K562 (cell line): ENCODE data around the gene VCY1B. TPM values are rescaled to one million over a fixed set of nuclear protein-coding genes. Genes with fewer than 3 reads are reported as not detected.

Experiments used
- ATAC-seq: fragments of 200-7000 bp; cut with Tn5 transposase; 3 replicates; pipeline ENCODE4 v1.9.1; 2020; ENCODE audit warnings: moderate library complexity
- BruUV-seq: library from RNA; stranded (reverse); fragments of 400-500 nt; replicated peaks from 2 replicates; lab custom pipeline; 2021; lab: Mats Ljungman, UMichigan
- CTCF ChIA-PET: fragments of 300-600 bp; formaldehyde crosslinking; extraction: SDS; loops from one replicate; lab custom pipeline; 2021; ENCODE audit warnings: low intra/inter-chr PET ratio; lab: Yijun Ruan, JAX
- POLR2A ChIA-PET: fragments of 300-600, 350-650 bp; sonication (Branson Sonifier 250); formaldehyde crosslinking; extraction: SDS; loops from one replicate; lab custom pipeline; 2021; ENCODE audit warnings: antibody characterized with exemption, inconsistent platforms; lab: Yijun Ruan, JAX
- DNase-seq, 4 experiments: peaks; one replicate each; pipeline versions ENCODE4 v3.0.0 to v3.0.0-alpha.2; 2011 to 2018; ENCODE audit warnings: low spot score in 3 of 4, mixed read lengths in 3 of 4; ENCODE audit errors: extremely low read depth in 1 of 4
- FAIRE-seq: peaks from 2 replicates; lab custom pipeline; 2011; peaks lifted over from hg19 to GRCh38; lab: Jason Lieb, UNC
- H2AFZ ChIP-seq: 2 replicates; pipeline ENCODE4 v1.6.0; 2011; ENCODE audit warnings: low read depth, low read length, control low read depth, inconsistent platforms
- H3K27ac ChIP-seq: fragments of 200-600 bp; 3 replicates; pipeline ENCODE4 v1.8.0; 2011; ENCODE audit warnings: low read depth, mild to moderate bottlenecking, control low read depth, inconsistent platforms, low read length, moderate library complexity, mixed read lengths; ENCODE audit errors: extremely low read depth
- H3K27me3 ChIP-seq, 2 experiments: fragments of 300-600 bp in 1 of 2; 2 replicates in 1 of 2; 3 replicates in 1 of 2; pipeline versions ENCODE4 v1.6.0 to v1.8.0; 2011; ENCODE audit warnings: inconsistent platforms in 2 of 2, low read length in 2 of 2, mild to moderate bottlenecking in 1 of 2, mixed read lengths in 1 of 2, moderate library complexity in 1 of 2; ENCODE audit not compliant: control insufficient read depth in 2 of 2, insufficient read depth in 2 of 2
- H3K36me3 ChIP-seq: fragments of 300-600 bp; 3 replicates; pipeline ENCODE4 v1.8.0; 2011; ENCODE audit warnings: mild to moderate bottlenecking, low read length, inconsistent platforms; ENCODE audit not compliant: control insufficient read depth, insufficient read depth
- H3K4me1 ChIP-seq, 2 experiments: fragments of 200-600 bp in 1 of 2; replicated peaks in 1 of 2; 2 replicates in 1 of 2; 3 replicates in 1 of 2; pipeline versions ENCODE4 v1.5.1 to v1.8.0; 2011; ENCODE audit warnings: inconsistent platforms in 2 of 2, low read length in 2 of 2, mild to moderate bottlenecking in 1 of 2, mixed read lengths in 1 of 2, moderate library complexity in 1 of 2; ENCODE audit not compliant: control insufficient read depth in 2 of 2, insufficient read depth in 2 of 2
- H3K4me2 ChIP-seq: 2 replicates; pipeline ENCODE4 v1.6.1; 2011; ENCODE audit warnings: low read length, control low read depth, inconsistent platforms, mixed read lengths; ENCODE audit not compliant: insufficient read depth
- H3K4me3 ChIP-seq: fragments of 200-600 bp; sonication (generic), shearing (Covaris generic); 2 replicates; pipeline ENCODE4 v1.5.1; 2016; ENCODE audit warnings: control low read depth, inconsistent platforms
- H3K79me2 ChIP-seq: fragments of 200-600 bp; 3 replicates; pipeline ENCODE4 v1.8.0; 2011; ENCODE audit warnings: low read length, inconsistent platforms; ENCODE audit not compliant: control insufficient read depth, insufficient read depth
- H3K9ac ChIP-seq, 2 experiments: 2 replicates each; pipeline versions ENCODE4 v1.6.0 to v1.6.1; 2011; ENCODE audit warnings: low read depth in 2 of 2, low read length in 2 of 2, control low read depth in 1 of 2, inconsistent platforms in 1 of 2, mild to moderate bottlenecking in 1 of 2, mixed read lengths in 1 of 2; ENCODE audit not compliant: insufficient read depth in 1 of 2
- H3K9me1 ChIP-seq: one replicate; pipeline ENCODE4 v1.6.0; 2011; ENCODE audit warnings: inconsistent platforms, mild to moderate bottlenecking, low read length, moderate library complexity; ENCODE audit not compliant: control insufficient read depth, insufficient read depth
- H3K9me3 ChIP-seq: replicated peaks from 2 replicates; pipeline ENCODE4 v1.5.1; 2011; ENCODE audit warnings: low read depth, low read length, inconsistent platforms; ENCODE audit not compliant: control insufficient read depth, insufficient read depth
- H4K20me1 ChIP-seq: replicated peaks from 2 replicates; pipeline ENCODE4 v1.6.1; 2011; ENCODE audit warnings: low read length, inconsistent platforms, mixed read lengths; ENCODE audit not compliant: control insufficient read depth, insufficient read depth
- ARID1B ChIP-seq: fragments of 450-650 bp; IDR thresholded peaks from 2 replicates; pipeline ENCODE4 v1.6.1; 2016; ENCODE audit warnings: antibody characterized with exemption, mild to moderate bottlenecking, inconsistent platforms
- FOXK1 ChIP-seq: sonication (generic); formaldehyde crosslinking; IDR thresholded peaks from 2 replicates; pipeline ENCODE4 v1.8.0; 2022; ENCODE audit warnings: missing genetic modification reagents, mild to moderate bottlenecking, borderline replicate concordance
- FOXP1 ChIP-seq: sonication (generic); formaldehyde crosslinking; IDR thresholded peaks from 2 replicates; pipeline ENCODE4 v1.8.0; 2022; ENCODE audit warnings: mild to moderate bottlenecking, missing genetic modification reagents
- KDM4B ChIP-seq, 2 experiments: fragments of 450-650 bp in 1 of 2; sonication (generic) in 1 of 2; IDR thresholded peaks; 2 replicates each; pipeline ENCODE4 v1.6.1; 2016 to 2017; ENCODE audit warnings: borderline replicate concordance in 2 of 2, antibody characterized with exemption in 1 of 2, low read depth in 1 of 2, mild to moderate bottlenecking in 1 of 2
- MBD2 ChIP-seq: sonication (generic); IDR thresholded peaks from 2 replicates; pipeline ENCODE4 v1.6.1; 2016; ENCODE audit warnings: low read depth, borderline replicate concordance
- PHTF2 ChIP-seq: fragments of 250-450 bp; sonication (Bioruptor Pico); IDR thresholded peaks from 2 replicates; pipeline ENCODE4 v1.5.0; 2021; ENCODE audit warnings: mild to moderate bottlenecking
- POU5F1 ChIP-seq: fragments of 150-350 bp; IDR thresholded peaks from 2 replicates; pipeline ENCODE4 v1.6.1; 2014; ENCODE audit warnings: borderline replicate concordance, low read length, low read depth, mild to moderate bottlenecking; ENCODE audit not compliant: partially characterized antibody
- RNF2 ChIP-seq: sonication (generic); IDR thresholded peaks from 2 replicates; pipeline ENCODE4 v1.6.1; 2016
- TEAD1 ChIP-seq, 2 experiments: fragments of 450-650 bp in 1 of 2; sonication (generic) in 1 of 2; formaldehyde crosslinking; IDR thresholded peaks; 2 replicates each; pipeline versions ENCODE4 v1.4.0 to v1.8.0; 2020 to 2022; ENCODE audit warnings: mild to moderate bottlenecking in 2 of 2, missing genetic modification reagents in 1 of 2
- TEAD2 ChIP-seq: fragments of 450-650 bp; IDR thresholded peaks from 2 replicates; pipeline ENCODE4 v1.6.1; 2016; ENCODE audit warnings: missing genetic modification characterization, control low read depth, missing compliant biosample characterization
- XRCC4 ChIP-seq: IDR thresholded peaks from one replicate; pipeline ENCODE4 v1.6.1; 2011; ENCODE audit not compliant: insufficient read depth, insufficient read length; ENCODE audit errors: extremely low read depth
- ZNF696 ChIP-seq: fragments of 250-450 bp; sonication (Bioruptor Pico); conservative IDR thresholded peaks from 2 replicates; pipeline ENCODE4 v1.4.0; 2020; ENCODE audit warnings: mild to moderate bottlenecking, moderate library complexity
- WGBS: fragments of 100-300 bp; shearing (Covaris generic); methylation state at CpG from one replicate; pipeline ENCODE4 v1.1.6; 2016; ENCODE audit warnings: low coverage, mixed read lengths; ENCODE audit not compliant: insufficient coverage; ENCODE audit errors: missing lambda C conversion rate; 5-methylcytosine and 5-hydroxymethylcytosine counted together
- in situ Hi-C: fragments of 300-500 bp; cut with MboI; formaldehyde crosslinking; loops from 4 replicates; pipeline ENCODE4 v1.15.0; 2018; ENCODE audit warnings: inconsistent platforms, mixed read lengths
- intact Hi-C: fragments of 100-400 bp; cut with micrococcal nuclease; formaldehyde crosslinking; loops from 2 replicates; pipeline ENCODE4 v1.14.2; 2022
- polyA plus RNA-seq, 8 experiments: library from polyadenylated mRNA; depleted of rRNA in 4 of 8; stranded (reverse) in 5 of 8; unstranded in 3 of 8; fragments of >200 nt; fragmentation: Nextera tagmentation in 2 of 8; fragmentation: Illumina TruSeq in 1 of 8; extraction: Ambion mirVana in 2 of 8; extraction: Trizol in 1 of 8; gene quantifications; 2 replicates each; pipeline versions ENCODE4 v1.2.1 to v1.2.3, GENCODE V29; 2011 to 2014; ENCODE audit warnings: inconsistent platforms in 1 of 8, missing spikeins in 1 of 8
- total RNA-seq, 7 experiments: library from RNA; depleted of rRNA in 6 of 7; stranded (reverse); fragments of >200 nt in 6 of 7; fragmentation: Illumina TruSeq in 2 of 7; extraction: Trizol in 2 of 7; gene quantifications; 2 replicates each; pipeline versions ENCODE4 v1.2.1 to v1.2.3, GENCODE V29; 2011 to 2021; ENCODE audit warnings: low replicate concordance in 1 of 7
- TF ChIP-seq, protein P1 (sequence below): fragments of 450-650 bp; IDR thresholded peaks from 2 replicates; pipeline ENCODE4 v1.7.1; 2018; ENCODE audit warnings: mild to moderate bottlenecking, low read depth; ENCODE audit not compliant: partially characterized antibody
- TF ChIP-seq, protein P2 (sequence below): fragments of 450-650 bp; formaldehyde crosslinking; IDR thresholded peaks from 2 replicates; pipeline ENCODE4 v1.4.0; 2022; ENCODE audit warnings: mild to moderate bottlenecking, moderate library complexity
- TF ChIP-seq, protein P3 (sequence below): IDR thresholded peaks from 3 replicates; pipeline ENCODE4 v1.6.1; 2011; ENCODE audit warnings: borderline replicate concordance, mild to moderate bottlenecking, moderate library complexity; ENCODE audit not compliant: insufficient read length; ENCODE audit errors: extremely low read depth

VCY1B gene
- total and polyA plus RNA-seq, 9 of the 15 experiments (the other 6 are each of a cell fraction or from before 2014, with no cell fraction given): not detected

DNA sequence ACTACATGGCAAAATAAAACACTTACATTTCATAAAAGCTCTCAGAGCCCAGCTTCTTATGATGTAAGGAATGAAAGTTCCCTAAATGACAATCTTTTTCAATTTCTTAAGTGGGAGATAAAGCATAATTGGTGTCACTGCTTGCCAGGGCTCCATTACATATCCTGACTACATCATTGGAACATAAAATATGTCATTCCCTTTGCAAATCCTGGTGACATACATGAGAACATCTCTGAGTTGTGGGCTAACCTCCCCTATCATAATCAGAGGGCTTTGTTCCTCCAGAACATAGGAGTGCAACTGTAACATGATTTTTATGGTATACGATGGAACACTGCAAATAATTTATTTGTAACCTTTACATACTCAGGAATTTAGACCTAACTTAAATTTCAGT lies 29.9 kb downstream of the VCY1B start:
- in situ Hi-C loops (no loop called here), intact Hi-C loops (no loop called here)
- Histone ChIP-seq H3K9me1 (no peaks in the 10 kb centered on the region), H3K9ac (no peak overlapping the region), H3K36me3 (no peaks in the 10 kb centered on the region), H4K20me1 (no peaks in the 10 kb centered on the region), H3K27ac (no peak overlapping the region), H3K79me2 (no peaks in the 10 kb centered on the region), H3K4me1 (no peaks in the 10 kb centered on the region), H2AFZ (no peak overlapping the region), H3K27me3 (no peaks in the 10 kb centered on the region), H3K4me3 (no peak overlapping the region), H3K9me3 (no peaks in the 10 kb centered on the region), H3K4me2 (no peak overlapping the region)
- TF ChIP-seq, protein P1, sequence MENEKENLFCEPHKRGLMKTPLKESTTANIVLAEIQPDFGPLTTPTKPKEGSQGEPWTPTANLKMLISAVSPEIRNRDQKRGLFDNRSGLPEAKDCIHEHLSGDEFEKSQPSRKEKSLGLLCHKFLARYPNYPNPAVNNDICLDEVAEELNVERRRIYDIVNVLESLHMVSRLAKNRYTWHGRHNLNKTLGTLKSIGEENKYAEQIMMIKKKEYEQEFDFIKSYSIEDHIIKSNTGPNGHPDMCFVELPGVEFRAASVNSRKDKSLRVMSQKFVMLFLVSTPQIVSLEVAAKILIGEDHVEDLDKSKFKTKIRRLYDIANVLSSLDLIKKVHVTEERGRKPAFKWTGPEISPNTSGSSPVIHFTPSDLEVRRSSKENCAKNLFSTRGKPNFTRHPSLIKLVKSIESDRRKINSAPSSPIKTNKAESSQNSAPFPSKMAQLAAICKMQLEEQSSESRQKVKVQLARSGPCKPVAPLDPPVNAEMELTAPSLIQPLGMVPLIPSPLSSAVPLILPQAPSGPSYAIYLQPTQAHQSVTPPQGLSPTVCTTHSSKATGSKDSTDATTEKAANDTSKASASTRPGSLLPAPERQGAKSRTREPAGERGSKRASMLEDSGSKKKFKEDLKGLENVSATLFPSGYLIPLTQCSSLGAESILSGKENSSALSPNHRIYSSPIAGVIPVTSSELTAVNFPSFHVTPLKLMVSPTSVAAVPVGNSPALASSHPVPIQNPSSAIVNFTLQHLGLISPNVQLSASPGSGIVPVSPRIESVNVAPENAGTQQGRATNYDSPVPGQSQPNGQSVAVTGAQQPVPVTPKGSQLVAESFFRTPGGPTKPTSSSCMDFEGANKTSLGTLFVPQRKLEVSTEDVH: no peak
- no peak for TF ChIP-seq XRCC4
- no peak for TF ChIP-seq TEAD2
- TF ChIP-seq ARID1B: no peak
- TF ChIP-seq ZNF696 (CRISPR knock-in tag): no peak
- no peak for TF ChIP-seq PHTF2
- TF ChIP-seq FOXK1: no peak
- TF ChIP-seq RNF2: no peak
- TF ChIP-seq TEAD1 (CRISPR knock-in tag; IDR thresholded peaks at IDR 0.05): no peak
- no peak for TF ChIP-seq FOXP1
- no peak for TF ChIP-seq KDM4B (IDR thresholded peaks at IDR 0.05; ENCODE audit: borderline replicate concordance in 2 of 2, low read depth in 1 of 2)
- TF ChIP-seq MBD2: no peak
- TF ChIP-seq, protein P2, sequence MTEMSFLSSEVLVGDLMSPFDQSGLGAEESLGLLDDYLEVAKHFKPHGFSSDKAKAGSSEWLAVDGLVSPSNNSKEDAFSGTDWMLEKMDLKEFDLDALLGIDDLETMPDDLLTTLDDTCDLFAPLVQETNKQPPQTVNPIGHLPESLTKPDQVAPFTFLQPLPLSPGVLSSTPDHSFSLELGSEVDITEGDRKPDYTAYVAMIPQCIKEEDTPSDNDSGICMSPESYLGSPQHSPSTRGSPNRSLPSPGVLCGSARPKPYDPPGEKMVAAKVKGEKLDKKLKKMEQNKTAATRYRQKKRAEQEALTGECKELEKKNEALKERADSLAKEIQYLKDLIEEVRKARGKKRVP (CRISPR knock-in tag): no peak
- TF ChIP-seq POU5F1: no peak
- TF ChIP-seq, protein P3, sequence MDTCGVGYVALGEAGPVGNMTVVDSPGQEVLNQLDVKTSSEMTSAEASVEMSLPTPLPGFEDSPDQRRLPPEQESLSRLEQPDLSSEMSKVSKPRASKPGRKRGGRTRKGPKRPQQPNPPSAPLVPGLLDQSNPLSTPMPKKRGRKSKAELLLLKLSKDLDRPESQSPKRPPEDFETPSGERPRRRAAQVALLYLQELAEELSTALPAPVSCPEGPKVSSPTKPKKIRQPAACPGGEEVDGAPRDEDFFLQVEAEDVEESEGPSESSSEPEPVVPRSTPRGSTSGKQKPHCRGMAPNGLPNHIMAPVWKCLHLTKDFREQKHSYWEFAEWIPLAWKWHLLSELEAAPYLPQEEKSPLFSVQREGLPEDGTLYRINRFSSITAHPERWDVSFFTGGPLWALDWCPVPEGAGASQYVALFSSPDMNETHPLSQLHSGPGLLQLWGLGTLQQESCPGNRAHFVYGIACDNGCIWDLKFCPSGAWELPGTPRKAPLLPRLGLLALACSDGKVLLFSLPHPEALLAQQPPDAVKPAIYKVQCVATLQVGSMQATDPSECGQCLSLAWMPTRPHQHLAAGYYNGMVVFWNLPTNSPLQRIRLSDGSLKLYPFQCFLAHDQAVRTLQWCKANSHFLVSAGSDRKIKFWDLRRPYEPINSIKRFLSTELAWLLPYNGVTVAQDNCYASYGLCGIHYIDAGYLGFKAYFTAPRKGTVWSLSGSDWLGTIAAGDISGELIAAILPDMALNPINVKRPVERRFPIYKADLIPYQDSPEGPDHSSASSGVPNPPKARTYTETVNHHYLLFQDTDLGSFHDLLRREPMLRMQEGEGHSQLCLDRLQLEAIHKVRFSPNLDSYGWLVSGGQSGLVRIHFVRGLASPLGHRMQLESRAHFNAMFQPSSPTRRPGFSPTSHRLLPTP: no peak
- WGBS: no CpG with 5 or more reads among the region's 1 CpG
- POLR2A ChIA-PET: no interaction called here
- no TSS peak for BruUV-seq
- CTCF ChIA-PET: no interaction called here
- no peak for FAIRE-seq
- no peak for ATAC-seq
- no peak for DNase-seq
